PFSK-1 (cell line): ENCODE data around the gene AKAP5.

Experiments
- FOXP2 ChIP-seq: optimal IDR thresholded peaks from 2 replicates; pipeline ENCODE3; 2011; ENCODE audit warnings: borderline replicate concordance, control low read depth, inconsistent platforms; ENCODE audit not compliant: insufficient read depth; ENCODE audit errors: extremely low read length, extremely low read depth
- POLR2AphosphoS5 ChIP-seq: IDR thresholded peaks from 2 replicates; pipeline ENCODE4 v1.6.1; 2012; ENCODE audit warnings: low read depth, mild to moderate bottlenecking, control low read depth, low read length, moderate library complexity
- REST ChIP-seq, 2 experiments: IDR thresholded peaks; 2 replicates each; pipeline versions ENCODE4 v1.6.1 to v1.8.0; 2011 to 2012; ENCODE audit warnings: low read depth in 2 of 2, low read length in 2 of 2, control low read depth in 1 of 2, inconsistent platforms in 1 of 2, mild to moderate bottlenecking in 1 of 2, moderate library complexity in 1 of 2; ENCODE audit not compliant: insufficient read depth in 1 of 2
- SIN3A ChIP-seq: IDR thresholded peaks from 2 replicates; pipeline ENCODE4 v1.6.1; 2012; ENCODE audit warnings: mild to moderate bottlenecking, low read length, moderate library complexity, borderline replicate concordance; ENCODE audit not compliant: insufficient read depth
- TAF1 ChIP-seq: IDR thresholded peaks from 2 replicates; pipeline ENCODE4 v1.6.1; 2012; ENCODE audit warnings: low read length, control low read depth, borderline replicate concordance; ENCODE audit not compliant: insufficient read depth

AKAP5 gene

DNA sequence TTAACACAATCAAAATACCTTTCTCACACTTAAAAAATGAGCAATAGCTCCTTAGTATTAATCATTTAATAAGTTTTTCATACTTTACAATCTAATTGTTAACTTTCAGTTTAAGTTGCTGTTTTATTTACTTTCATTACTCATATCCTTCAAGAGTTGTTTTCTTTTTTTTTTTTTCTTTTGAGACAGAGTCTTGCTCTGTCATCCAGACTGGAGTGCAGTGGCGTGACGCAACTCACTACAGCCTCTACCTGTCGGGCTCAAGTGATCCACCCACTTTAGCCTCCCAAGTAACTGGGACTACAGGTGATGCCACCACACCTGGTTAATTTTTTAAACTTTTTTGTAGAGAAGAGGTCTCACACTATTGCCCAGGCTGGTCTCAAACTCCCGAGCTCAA lies 55.4 kb downstream of the AKAP5 start:
- TF ChIP-seq FOXP2 (no peak), TAF1 (no peak), SIN3A (no peak), POLR2AphosphoS5 (no peak), REST (IDR thresholded peaks at IDR 0.05; ENCODE audit: insufficient read depth in 1 of 2, low read depth in 2 of 2, low read length in 2 of 2) (no peak)

DNA sequence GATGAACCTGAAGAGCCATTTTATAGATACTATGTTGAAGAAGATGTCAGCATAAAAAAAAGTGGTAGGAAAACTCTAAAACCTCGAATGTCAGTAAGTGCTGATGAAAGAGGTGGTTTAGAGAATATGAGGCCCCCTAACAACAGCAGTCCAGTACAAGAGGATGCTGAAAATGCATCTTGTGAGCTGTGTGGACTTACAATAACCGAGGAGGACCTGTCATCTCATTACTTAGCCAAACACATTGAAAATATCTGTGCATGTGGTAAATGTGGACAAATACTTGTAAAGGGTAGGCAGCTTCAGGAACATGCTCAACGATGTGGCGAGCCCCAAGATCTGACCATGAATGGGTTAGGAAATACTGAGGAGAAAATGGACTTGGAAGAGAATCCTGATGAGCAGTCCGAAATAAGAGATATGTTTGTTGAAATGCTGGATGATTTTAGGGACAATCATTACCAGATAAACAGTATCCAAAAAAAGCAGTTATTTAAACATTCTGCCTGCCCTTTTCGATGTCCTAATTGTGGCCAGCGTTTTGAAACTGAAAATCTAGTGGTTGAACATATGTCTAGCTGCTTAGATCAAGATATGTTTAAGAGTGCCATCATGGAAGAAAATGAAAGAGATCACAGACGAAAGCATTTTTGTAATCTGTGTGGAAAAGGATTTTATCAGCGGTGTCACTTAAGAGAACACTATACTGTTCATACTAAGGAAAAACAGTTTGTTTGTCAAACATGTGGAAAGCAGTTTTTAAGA lies 57.5 kb downstream of the AKAP5 start:
- TF ChIP-seq SIN3A (no peak), POLR2AphosphoS5 (no peak), REST (IDR thresholded peaks at IDR 0.05; ENCODE audit: insufficient read depth in 1 of 2, low read depth in 2 of 2, low read length in 2 of 2) (no peak), FOXP2 (no peak), TAF1 (no peak)
